Smooth muscle cell (in vitro differentiated cells): ENCODE results near the gene LARP1B. TPM values are rescaled to one million over a fixed set of nuclear protein-coding genes. Genes with fewer than 3 reads are reported as not detected.

Experiments
- DNase-seq: peaks from one replicate; lab custom pipeline; 2025; ENCODE audit not compliant: unreplicated experiment; lab: John Stamatoyannopoulos, UW
- H2AFZ ChIP-seq: fragments of 200-600 bp; sonication (generic); 2 replicates; pipeline ENCODE4 v1.6.0; 2016; ENCODE audit warnings: antibody characterized with exemption, low read depth, mild to moderate bottlenecking
- H3F3A ChIP-seq: fragments of 200-600 bp; sonication (generic); 2 replicates; pipeline ENCODE4 v1.6.0; 2017; ENCODE audit warnings: antibody characterized with exemption, low read depth
- H3K27ac ChIP-seq: fragments of 200-600 bp; sonication (generic); 2 replicates; pipeline ENCODE4 v1.5.1; 2016; ENCODE audit warnings: low read depth, mild to moderate bottlenecking
- H3K27me3 ChIP-seq: fragments of 200-600 bp; sonication (generic); 2 replicates; pipeline ENCODE4 v1.6.1; 2016; ENCODE audit warnings: low read depth, mild to moderate bottlenecking
- H3K36me3 ChIP-seq: fragments of 200-600 bp; sonication (generic); 2 replicates; pipeline ENCODE4 v1.5.1; 2016; ENCODE audit warnings: low read depth
- H3K4me1 ChIP-seq: fragments of 200-600 bp; sonication (generic); 2 replicates; pipeline ENCODE4 v1.5.1; 2016; ENCODE audit warnings: low read depth
- H3K4me2 ChIP-seq: fragments of 200-600 bp; sonication (generic); 2 replicates; pipeline ENCODE4 v1.6.0; 2016; ENCODE audit warnings: mild to moderate bottlenecking
- H3K4me3 ChIP-seq: fragments of 200-600 bp; sonication (generic); 2 replicates; pipeline ENCODE4 v1.5.1; 2016; ENCODE audit warnings: mild to moderate bottlenecking
- H3K79me2 ChIP-seq: fragments of 200-600 bp; sonication (generic); 2 replicates; pipeline ENCODE4 v1.6.0; 2016; ENCODE audit warnings: low read depth, mild to moderate bottlenecking
- H3K9ac ChIP-seq: fragments of 200-600 bp; sonication (generic); 2 replicates; pipeline ENCODE4 v1.6.0; 2016; ENCODE audit warnings: low read depth
- H3K9me3 ChIP-seq: fragments of 200-600 bp; sonication (generic); replicated peaks from 2 replicates; pipeline ENCODE4 v1.5.1; 2016; ENCODE audit warnings: low read depth
- H4K20me1 ChIP-seq: fragments of 200-600 bp; sonication (generic); 2 replicates; pipeline ENCODE4 v1.6.0; 2016; ENCODE audit warnings: low read depth
- WGBS: methylation state at CpG from one replicate; pipeline ENCODE4 v1.1.7; 2016; ENCODE audit warnings: low lambda C conversion rate; 5-methylcytosine and 5-hydroxymethylcytosine counted together
- polyA plus RNA-seq: library from polyadenylated mRNA; unstranded; fragments of >200 nt; fragmentation: Nextera tagmentation; extraction: Ambion mirVana; gene quantifications from 2 replicates; pipeline ENCODE4 v1.2.1, GENCODE V29; 2016
- total RNA-seq: library from RNA; depleted of rRNA; stranded (reverse); fragments of >200 nt; gene quantifications from 2 replicates; pipeline ENCODE4 v1.2.3, GENCODE V29; 2014
- TF ChIP-seq, protein P1 (sequence below): fragments of 200-600 bp; sonication (generic); IDR thresholded peaks from 2 replicates; pipeline ENCODE4 v1.5.1; 2017; ENCODE audit warnings: borderline replicate concordance, mild to moderate bottlenecking, antibody characterized with exemption; ENCODE audit not compliant: insufficient read depth, poor library complexity, severe bottlenecking

The LARP1B gene
- total and polyA plus RNA-seq, 2 experiments from 2014 or later, result 6.9 to 19.1 TPM

DNA sequence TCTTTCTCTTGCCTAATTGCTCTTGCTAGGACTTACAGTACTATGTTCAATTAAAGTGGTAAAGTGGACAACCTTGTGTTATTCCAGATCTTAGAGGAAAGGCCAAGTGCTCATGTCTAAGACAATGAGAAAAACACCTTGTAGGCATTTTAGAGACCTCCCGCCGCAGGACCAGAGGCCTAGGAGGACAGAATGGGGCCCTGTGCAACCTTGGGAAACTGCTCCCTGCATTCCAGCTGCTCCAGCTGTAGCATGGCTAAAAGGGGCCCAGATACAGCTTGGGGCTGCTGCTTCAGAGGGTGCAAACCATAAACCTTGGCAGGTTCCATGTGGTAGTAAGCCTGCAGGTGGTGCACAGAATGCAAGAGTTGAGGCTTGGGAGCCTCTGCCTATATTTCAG lies 125.5 kb downstream of the LARP1B start:
- H3K9me3 ChIP-seq, result no peaks in the 10 kb centered on the region
- WGBS, result 100% methylated on average over 2 of the region's 2 CpGs
- no peaks in the 10 kb centered on the region for H3K4me1 ChIP-seq
- no peaks in the 10 kb centered on the region for H4K20me1 ChIP-seq
- TF ChIP-seq, protein P1, sequence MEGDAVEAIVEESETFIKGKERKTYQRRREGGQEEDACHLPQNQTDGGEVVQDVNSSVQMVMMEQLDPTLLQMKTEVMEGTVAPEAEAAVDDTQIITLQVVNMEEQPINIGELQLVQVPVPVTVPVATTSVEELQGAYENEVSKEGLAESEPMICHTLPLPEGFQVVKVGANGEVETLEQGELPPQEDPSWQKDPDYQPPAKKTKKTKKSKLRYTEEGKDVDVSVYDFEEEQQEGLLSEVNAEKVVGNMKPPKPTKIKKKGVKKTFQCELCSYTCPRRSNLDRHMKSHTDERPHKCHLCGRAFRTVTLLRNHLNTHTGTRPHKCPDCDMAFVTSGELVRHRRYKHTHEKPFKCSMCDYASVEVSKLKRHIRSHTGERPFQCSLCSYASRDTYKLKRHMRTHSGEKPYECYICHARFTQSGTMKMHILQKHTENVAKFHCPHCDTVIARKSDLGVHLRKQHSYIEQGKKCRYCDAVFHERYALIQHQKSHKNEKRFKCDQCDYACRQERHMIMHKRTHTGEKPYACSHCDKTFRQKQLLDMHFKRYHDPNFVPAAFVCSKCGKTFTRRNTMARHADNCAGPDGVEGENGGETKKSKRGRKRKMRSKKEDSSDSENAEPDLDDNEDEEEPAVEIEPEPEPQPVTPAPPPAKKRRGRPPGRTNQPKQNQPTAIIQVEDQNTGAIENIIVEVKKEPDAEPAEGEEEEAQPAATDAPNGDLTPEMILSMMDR, result no peak
- no peaks in the 10 kb centered on the region for H3K79me2 ChIP-seq
- no peak overlapping the region for H3K9ac ChIP-seq
- no peaks in the 10 kb centered on the region for H3K36me3 ChIP-seq
- no peak overlapping the region for H3K27ac ChIP-seq
- H3K27me3 ChIP-seq, result no peaks in the 10 kb centered on the region
- H2AFZ ChIP-seq, result no peak overlapping the region
- no peak overlapping the region for H3K4me3 ChIP-seq
- no peak overlapping the region for H3K4me2 ChIP-seq
- no peaks in the 10 kb centered on the region for H3F3A ChIP-seq
- DNase-seq, result no peak

DNA sequence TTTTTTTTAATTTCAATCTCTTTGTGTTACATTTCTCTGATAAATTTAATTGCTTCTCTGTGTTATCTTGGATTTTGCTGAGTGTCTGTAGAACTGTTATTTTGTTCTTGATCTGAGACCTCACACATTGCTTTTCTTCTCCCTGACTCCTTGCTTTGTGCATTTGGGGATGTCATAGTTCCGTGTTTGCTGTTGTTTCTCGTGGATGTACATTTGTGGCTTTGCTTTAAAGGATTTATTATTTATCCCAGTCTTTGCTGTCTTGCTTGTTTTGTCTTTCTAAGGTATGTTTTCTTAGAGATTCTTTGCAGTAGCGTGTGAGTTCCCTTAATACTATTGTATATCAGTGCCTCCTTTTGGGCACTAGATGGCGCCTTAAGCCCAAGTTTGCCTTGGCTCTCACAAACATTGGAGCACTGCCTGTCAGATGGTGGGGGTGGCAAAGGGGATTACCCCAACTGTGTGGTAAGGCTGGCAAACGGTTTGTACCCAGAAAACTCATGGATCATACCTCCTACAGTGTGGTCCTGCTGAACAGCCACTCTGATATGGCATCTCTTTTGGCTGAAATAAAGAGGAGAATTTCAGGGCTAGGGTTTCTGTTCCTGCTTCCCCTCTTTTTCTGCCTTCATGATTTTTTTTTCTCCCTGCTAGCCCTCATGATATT lies 130.1 kb downstream of the LARP1B start:
- no peak overlapping the region for H3K27ac ChIP-seq
- H3K27me3 ChIP-seq, result no peaks in the 10 kb centered on the region
- H4K20me1 ChIP-seq, result no peaks in the 10 kb centered on the region
- no peak overlapping the region for H3K9ac ChIP-seq
- no peak overlapping the region for H2AFZ ChIP-seq
- no peaks in the 10 kb centered on the region for H3F3A ChIP-seq
- H3K36me3 ChIP-seq, result no peaks in the 10 kb centered on the region
- no peaks in the 10 kb centered on the region for H3K4me1 ChIP-seq
- H3K4me2 ChIP-seq, result no peak overlapping the region
- H3K9me3 ChIP-seq, result no peaks in the 10 kb centered on the region
- H3K79me2 ChIP-seq, result no peaks in the 10 kb centered on the region
- DNase-seq, result peak; percentile 6
- TF ChIP-seq, protein P1, result peak; percentile 93
- 7% methylated on average over 5 of the region's 5 CpGs for WGBS
- no peak overlapping the region for H3K4me3 ChIP-seq

DNA sequence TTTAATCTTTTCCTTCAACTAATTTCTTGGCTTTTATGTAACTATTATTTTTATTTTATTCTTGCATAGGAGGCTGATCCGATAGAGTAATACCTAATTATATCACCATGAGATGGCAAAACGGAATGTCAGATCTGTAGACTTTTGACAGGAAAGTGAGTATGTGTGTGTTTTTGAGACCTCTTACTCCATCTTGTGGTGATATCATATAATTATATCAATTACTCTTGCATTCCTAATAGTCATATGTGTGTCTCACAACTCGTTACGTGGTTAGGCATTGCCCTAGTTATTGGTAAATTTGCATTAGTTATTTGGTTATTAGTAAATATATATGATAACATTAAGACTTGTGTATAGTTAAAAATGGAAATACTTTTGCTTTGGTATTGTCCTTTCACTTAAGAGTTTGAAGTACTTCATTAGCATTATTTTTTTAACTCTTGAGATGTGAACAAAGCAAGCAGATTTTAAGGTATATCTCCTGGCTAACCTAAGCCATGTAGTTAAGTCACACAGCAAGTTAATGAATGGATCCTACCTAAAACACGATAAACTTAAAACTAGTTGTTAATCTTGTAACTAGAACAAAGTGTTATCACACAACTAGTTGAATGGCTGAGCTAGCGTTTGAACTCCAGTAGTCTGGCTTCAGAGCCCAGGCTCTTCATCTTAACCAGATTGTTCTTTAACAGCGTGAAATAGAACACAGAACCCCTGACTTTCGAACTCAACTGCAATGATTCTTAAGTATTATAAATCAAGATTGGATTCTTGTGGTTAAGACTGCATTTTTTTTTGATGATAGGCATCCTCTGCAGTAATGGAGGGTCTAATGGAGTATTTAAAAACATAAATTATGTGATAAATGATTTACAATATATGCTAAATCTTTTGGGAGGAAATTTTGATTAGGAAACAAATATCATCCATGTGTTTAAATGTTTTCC lies 159.4 kb downstream of the LARP1B start:
- H3K4me3 ChIP-seq, result no peak overlapping the region
- H2AFZ ChIP-seq, result no peak overlapping the region
- peaks cover 3% of the 10 kb centered on the region for H3F3A ChIP-seq
- no peak for DNase-seq
- 69% methylated on average over 8 of the region's 8 CpGs for WGBS
- H3K79me2 ChIP-seq, result no peaks in the 10 kb centered on the region
- peak overlapping the region; percentile 44 for H3K27ac ChIP-seq
- TF ChIP-seq, protein P1, result peak; percentile 29
- H3K9ac ChIP-seq, result no peak overlapping the region
- H3K36me3 ChIP-seq, result no peaks in the 10 kb centered on the region
- no peaks in the 10 kb centered on the region for H3K9me3 ChIP-seq
- H3K4me1 ChIP-seq, result no peaks in the 10 kb centered on the region
- H3K4me2 ChIP-seq, result peak overlapping the region; percentile 13
- H3K27me3 ChIP-seq, result no peaks in the 10 kb centered on the region
- H4K20me1 ChIP-seq, result no peaks in the 10 kb centered on the region
